Amniotic stem cell (primary cell): ENCODE results near the gene POU2F2.

Source experiments
- DNase-seq: peaks from one replicate; lab custom pipeline; 2025; lab: John Stamatoyannopoulos, UW

The POU2F2 gene

GRCh38 chr19:42079886-42080763 is 52.1 kb downstream of the POU2F2 start:
- no peak for DNase-seq

GRCh38 chr19:42079276-42079669 is 53.0 kb downstream of the POU2F2 start:
- no peak for DNase-seq

DNA sequence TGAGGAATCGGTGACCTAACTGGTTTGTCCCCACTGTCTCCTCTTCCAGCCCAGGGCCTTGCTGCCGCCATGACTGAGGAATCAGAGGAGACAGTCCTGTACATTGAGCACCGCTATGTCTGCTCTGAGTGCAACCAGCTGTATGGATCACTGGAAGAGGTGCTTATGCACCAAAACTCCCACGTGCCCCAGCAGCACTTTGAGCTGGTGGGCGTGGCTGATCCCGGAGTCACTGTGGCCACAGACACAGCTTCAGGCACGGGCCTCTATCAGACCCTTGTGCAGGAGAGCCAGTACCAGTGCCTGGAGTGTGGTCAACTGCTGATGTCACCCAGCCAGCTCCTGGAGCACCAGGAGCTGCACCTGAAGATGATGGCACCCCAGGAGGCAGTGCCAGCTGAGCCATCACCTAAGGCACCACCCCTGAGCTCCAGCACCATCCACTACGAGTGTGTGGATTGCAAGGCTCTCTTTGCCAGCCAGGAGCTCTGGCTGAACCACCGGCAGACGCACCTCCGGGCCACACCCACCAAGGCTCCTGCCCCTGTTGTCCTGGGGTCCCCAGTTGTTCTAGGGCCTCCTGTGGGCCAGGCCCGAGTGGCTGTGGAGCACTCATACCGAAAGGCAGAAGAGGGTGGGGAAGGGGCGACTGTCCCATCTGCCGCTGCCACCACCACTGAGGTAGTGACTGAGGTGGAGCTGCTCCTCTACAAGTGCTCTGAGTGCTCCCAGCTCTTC is 53.5 kb downstream of the POU2F2 start:
- DNase-seq: no peak

GRCh38 chr19:42078058-42078457 is 54.2 kb downstream of the POU2F2 start:
- no peak for DNase-seq

- no peak for DNase-seq
Observed at GRCh38 chr19:42076380-42076944, 55.8 kb downstream of the POU2F2 start.

- peak; percentile 100 for DNase-seq
Observed at GRCh38 chr19:42075616-42076379, 56.4 kb downstream of the POU2F2 start, which contains the start of gene ZNF574. ZNF574 (plus strand) TSS chr19:42076166; CDS start chr19:42078607, 2,441 bp downstream.

DNA sequence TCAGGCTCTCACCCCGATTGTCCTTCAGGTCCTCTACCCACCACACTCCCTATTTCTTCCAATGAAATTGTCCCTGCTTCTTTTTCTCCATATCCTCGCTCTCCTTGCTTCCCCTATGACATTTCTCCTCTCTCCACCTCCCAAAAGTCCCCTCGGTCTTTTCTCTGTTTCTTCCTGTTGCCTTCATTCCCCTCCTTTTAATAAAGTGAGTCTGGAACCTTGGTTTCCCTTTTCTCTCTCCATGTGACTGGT is 57.0 kb downstream of the POU2F2 start:
- DNase-seq: no peak

GRCh38 chr19:42074513-42075363 is 57.5 kb downstream of the POU2F2 start:
- DNase-seq: no peak

DNA sequence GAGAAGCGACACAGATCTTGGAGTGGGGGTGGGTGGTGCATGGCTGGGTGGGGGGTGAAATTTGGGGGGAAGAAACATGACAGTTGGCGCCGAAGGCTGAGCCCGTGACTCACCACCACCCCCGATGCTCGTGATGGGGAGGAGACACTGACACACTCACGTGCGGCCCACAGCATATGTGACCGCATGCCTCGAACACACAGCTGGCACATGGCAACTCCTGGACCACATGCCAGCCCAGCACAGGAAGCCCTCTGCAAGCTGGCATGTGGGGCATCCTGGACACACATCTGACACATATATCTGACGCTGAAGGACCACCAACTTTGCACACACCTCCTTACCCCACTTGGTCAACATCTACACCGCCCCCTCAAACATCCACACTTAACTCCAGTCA is 61.0 kb downstream of the POU2F2 start:
- DNase-seq: no peak

- no peak for DNase-seq
Observed at GRCh38 chr19:42069619-42070351, 62.5 kb downstream of the POU2F2 start, which contains the start of gene GRIK5. GRIK5 (minus strand) TSS chr19:42070206; CDS start chr19:42065770, 4,436 bp downstream.

GRCh38 chr19:42068756-42069571 is 63.3 kb downstream of the POU2F2 start:
- no peak for DNase-seq

DNA sequence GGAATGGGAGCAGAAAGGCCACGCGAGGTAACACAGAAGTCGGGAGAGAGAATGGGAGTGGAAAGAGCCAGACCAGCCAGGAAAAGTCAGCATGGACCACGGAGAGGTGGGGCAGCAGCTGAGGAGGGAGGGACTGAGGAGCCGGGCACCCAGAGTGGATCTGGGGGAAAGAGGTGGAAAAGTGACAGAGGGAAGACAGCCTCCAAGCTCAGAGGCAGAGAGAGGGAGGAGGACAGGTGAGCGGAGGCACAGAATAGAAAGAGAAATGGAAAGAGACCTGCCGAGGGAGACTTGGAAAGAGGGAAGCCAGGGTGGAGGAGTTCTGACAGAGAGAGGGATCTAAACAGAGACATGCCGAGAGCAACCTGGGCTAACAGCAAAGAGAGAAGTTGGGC is 63.9 kb downstream of the POU2F2 start:
- DNase-seq: no peak

- DNase-seq: no peak
Observed at GRCh38 chr19:42067315-42067888, 64.8 kb downstream of the POU2F2 start.

DNA sequence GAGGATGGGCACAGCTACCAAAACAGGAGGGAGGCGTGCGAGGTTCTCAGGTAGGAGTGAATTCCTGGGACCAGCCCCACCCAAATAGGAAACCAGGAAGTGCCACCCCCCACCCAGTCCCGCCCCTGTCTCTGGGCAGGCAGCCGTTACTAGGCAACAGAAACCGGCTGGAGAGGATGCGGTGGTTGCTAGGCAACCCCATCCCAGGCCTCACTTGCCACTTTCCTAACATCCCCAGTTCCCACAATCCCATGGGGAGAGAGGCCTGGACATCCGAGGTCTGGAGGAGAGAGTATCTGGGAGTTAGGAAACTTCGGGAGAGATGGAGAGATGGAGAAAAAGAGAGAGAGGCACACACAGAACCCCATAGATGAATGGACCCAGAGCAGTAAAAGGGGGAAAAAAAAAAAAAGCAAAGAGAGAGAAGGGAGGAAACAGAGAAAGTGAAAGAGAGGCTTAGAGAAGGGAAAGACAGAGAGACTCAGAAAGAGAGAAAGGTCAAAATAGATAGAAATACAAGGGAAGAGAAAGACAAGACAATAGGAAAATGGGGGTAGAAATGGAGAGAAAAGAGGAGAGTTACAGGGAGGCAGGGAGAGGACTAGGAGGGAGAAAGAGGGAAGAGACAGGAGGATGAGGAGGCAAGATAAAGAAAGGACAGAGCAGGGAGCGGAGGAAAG is 66.0 kb downstream of the POU2F2 start:
- no peak for DNase-seq

DNA sequence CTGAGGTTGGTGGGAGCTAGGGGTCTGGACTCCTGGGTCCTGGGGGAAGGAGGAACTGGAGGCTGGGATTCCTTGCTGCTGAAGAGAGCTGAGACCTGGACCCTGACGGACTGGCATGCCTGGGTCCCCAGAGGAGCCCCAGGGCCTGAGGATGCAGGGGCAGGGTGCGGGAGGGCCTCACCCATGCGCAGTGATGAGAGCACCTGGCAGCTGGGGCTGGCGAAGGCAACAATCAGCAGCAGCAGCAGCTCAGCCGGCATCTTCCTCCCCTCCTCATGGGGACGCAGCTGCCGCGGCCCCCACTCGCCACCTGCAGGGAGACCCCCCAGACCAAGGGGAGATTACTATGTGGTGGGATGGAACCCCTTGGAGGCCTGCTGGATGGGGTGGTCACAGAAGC is 66.7 kb downstream of the POU2F2 start:
- no peak for DNase-seq

GRCh38 chr19:42065051-42065450 is 67.2 kb downstream of the POU2F2 start:
- DNase-seq: no peak

DNA sequence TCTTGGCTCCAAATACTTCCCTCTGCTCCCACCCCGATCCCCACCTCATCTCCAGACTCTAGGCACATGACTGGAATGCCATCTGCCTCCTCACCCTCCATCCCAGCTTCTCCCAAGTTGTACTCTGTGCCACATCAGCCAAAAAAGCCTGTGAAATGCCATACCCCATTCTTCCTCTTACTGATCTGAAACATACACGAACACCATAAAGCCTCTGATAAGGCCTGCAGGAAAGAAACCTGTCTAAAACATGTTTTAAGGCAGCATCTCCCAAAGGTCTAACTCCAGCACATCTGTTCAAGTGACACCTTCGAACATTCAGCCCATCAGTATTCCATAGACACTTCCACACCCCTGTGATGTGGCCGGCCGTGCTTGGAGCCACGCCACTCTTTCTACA is 67.8 kb downstream of the POU2F2 start:
- no peak for DNase-seq

GRCh38 chr19:42062381-42062780 is 69.9 kb downstream of the POU2F2 start:
- DNase-seq: no peak

- DNase-seq: no peak
Observed at GRCh38 chr19:42060117-42060516, 72.1 kb downstream of the POU2F2 start.
